A673 (cell line): ENCODE results near the gene BCKDK. TPM values are rescaled to one million over a fixed set of nuclear protein-coding genes. Genes with fewer than 3 reads are reported as not detected.
A peak's percentile ranks its signal among the peaks of the same experiment; 100 is the strongest.

ENCODE experiments used
- BruUV-seq: library from RNA; stranded (reverse); fragments of 400-500 nt; replicated peaks from 2 replicates; lab custom pipeline; 2021; lab: Mats Ljungman, UMichigan
- CTCF ChIA-PET: fragments of 300-600 bp; sonication (Branson Sonifier 250); formaldehyde crosslinking; loops from one replicate; lab custom pipeline; 2022; ENCODE audit warnings: antibody characterized with exemption; lab: Charles Lee
- POLR2A ChIA-PET: fragments of 300-600 bp; sonication (Branson Sonifier 250); formaldehyde crosslinking; loops from one replicate; lab custom pipeline; 2022; ENCODE audit warnings: antibody characterized with exemption; ENCODE audit not compliant: low non-redundant PET; lab: Charles Lee
- DNase-seq: peaks from one replicate; pipeline ENCODE4 v3.0.0-alpha.2; 2015; ENCODE audit warnings: low spot score
- H3K27ac ChIP-seq: fragments of 200-600 bp; sonication (generic); 2 replicates; pipeline ENCODE4 v1.5.1; 2016; ENCODE audit warnings: mixed run types, low read depth, mild to moderate bottlenecking, mixed read lengths, antibody characterized with exemption, low read length; ENCODE audit not compliant: poor library complexity, severe bottlenecking
- H3K27me3 ChIP-seq: fragments of 200-600 bp; sonication (generic); replicated peaks from 2 replicates; pipeline ENCODE4 v1.6.1; 2017; ENCODE audit warnings: mixed run types, low read depth, mild to moderate bottlenecking, mixed read lengths, antibody characterized with exemption, low read length; ENCODE audit not compliant: insufficient read depth, poor library complexity
- H3K36me3 ChIP-seq: fragments of 200-600 bp; sonication (generic); 2 replicates; pipeline ENCODE4 v1.6.1; 2016; ENCODE audit warnings: mixed run types, mild to moderate bottlenecking, mixed read lengths, antibody characterized with exemption, low read length; ENCODE audit not compliant: insufficient read depth, poor library complexity, severe bottlenecking
- H3K4me1 ChIP-seq: fragments of 200-600 bp; sonication (generic); 2 replicates; pipeline ENCODE4 v1.6.1; 2017; ENCODE audit warnings: mixed run types, mild to moderate bottlenecking, mixed read lengths, antibody characterized with exemption, low read length; ENCODE audit not compliant: insufficient read depth, poor library complexity, severe bottlenecking
- H3K4me3 ChIP-seq: fragments of 200-600 bp; sonication (generic); 2 replicates; pipeline ENCODE4 v1.5.1; 2016; ENCODE audit warnings: low read depth, mixed run types, mild to moderate bottlenecking, mixed read lengths, low read length; ENCODE audit not compliant: poor library complexity, severe bottlenecking
- H3K9me3 ChIP-seq: fragments of 200-600 bp; sonication (generic); 2 replicates; pipeline ENCODE4 v1.6.1; 2016; ENCODE audit warnings: mixed run types, low read depth, mild to moderate bottlenecking, mixed read lengths, antibody characterized with exemption, low read length; ENCODE audit not compliant: poor library complexity, severe bottlenecking
- EZH2 ChIP-seq: fragments of 200-600 bp; sonication (generic); IDR thresholded peaks from 2 replicates; pipeline ENCODE4 v1.6.1; 2017; ENCODE audit warnings: borderline replicate concordance, low read depth, mild to moderate bottlenecking, mixed read lengths, antibody characterized with exemption, low read length; ENCODE audit not compliant: poor library complexity, severe bottlenecking
- intact Hi-C: fragments of 100-400 bp; cut with micrococcal nuclease; formaldehyde crosslinking; loops from one replicate; pipeline ENCODE4 v1.10.0; 2022; ENCODE audit not compliant: unreplicated experiment
- total RNA-seq: library from RNA; stranded (reverse); gene quantifications from 2 replicates; pipeline ENCODE4 v1.2.3, GENCODE V29; 2021
- TF ChIP-seq, protein P1 (sequence below): fragments of 300-800, 200-600 bp; sonication (generic); conservative IDR thresholded peaks from 2 replicates; pipeline ENCODE4 v1.5.1; 2017; ENCODE audit warnings: low read depth, mild to moderate bottlenecking, antibody characterized with exemption, low read length, moderate library complexity, mixed read lengths

BCKDK gene
- total RNA-seq, 1 experiment from 2014 or later: 36.6 TPM

DNA sequence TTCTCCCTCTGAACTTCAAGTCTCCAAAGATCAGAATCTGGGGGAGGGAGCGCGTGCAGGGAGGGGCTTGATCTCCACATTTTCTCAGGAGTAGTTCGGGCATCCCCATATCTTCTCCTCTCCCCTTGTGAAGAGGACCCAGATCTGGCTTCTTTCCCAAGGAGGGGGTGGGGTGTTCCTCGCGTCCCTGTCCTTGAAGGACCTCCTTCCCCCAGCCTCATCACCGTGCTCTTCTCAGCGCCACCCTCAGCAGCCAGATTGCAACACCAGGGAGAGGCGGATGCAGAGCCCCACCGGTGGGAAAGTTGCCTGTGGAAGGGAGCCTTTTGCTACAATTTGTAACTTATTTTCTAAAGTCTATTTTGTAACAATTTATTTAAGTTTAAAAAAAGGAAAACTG is 25.1 kb upstream of the BCKDK start:
- no TSS peak for BruUV-seq
- Histone ChIP-seq H3K27me3 (no peaks in the 10 kb centered on the region), H3K9me3 (no peaks in the 10 kb centered on the region), H3K4me1 (no peaks in the 10 kb centered on the region), H3K36me3 (peaks cover 36% of the 10 kb centered on the region), H3K27ac (peak overlapping the region; percentile 50), H3K4me3 (no peak overlapping the region)
- TF ChIP-seq, protein P1, sequence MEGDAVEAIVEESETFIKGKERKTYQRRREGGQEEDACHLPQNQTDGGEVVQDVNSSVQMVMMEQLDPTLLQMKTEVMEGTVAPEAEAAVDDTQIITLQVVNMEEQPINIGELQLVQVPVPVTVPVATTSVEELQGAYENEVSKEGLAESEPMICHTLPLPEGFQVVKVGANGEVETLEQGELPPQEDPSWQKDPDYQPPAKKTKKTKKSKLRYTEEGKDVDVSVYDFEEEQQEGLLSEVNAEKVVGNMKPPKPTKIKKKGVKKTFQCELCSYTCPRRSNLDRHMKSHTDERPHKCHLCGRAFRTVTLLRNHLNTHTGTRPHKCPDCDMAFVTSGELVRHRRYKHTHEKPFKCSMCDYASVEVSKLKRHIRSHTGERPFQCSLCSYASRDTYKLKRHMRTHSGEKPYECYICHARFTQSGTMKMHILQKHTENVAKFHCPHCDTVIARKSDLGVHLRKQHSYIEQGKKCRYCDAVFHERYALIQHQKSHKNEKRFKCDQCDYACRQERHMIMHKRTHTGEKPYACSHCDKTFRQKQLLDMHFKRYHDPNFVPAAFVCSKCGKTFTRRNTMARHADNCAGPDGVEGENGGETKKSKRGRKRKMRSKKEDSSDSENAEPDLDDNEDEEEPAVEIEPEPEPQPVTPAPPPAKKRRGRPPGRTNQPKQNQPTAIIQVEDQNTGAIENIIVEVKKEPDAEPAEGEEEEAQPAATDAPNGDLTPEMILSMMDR: no peak
- TF ChIP-seq EZH2: no peak
- ChIA-PET CTCF (no interaction called here), POLR2A (interaction anchor here (0.6 kb wide), 1 partner anchor 17 kb away, joined by 4 read pairs; no protein-coding TSS in a partner anchor)
- peak; percentile 36 for DNase-seq
- intact Hi-C loops: loop anchor here (10.0 kb wide), 1 partner anchor 792 kb away; the partner anchor contains the start of gene ZNF267

DNA sequence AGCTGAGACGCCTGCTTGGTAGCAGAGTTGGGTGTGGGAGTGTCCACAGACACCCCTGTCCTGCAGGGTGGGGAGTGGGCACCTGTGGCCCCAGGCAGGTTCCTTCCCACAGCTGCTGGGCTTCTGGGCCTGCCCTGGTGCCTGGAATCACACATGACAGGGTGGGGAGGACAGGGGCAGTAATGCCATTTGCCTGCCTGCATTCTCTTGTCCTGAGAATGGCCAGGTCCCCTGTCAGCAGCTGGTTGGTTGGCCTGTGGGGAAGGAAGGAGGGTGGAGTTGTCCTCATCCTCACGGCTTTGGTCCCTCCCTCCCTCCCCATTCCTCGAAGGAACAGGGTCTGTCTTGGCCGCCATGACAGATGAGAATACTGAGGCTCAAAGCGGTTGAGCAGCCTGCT is 24.6 kb upstream of the BCKDK start:
- no TSS peak for BruUV-seq
- TF ChIP-seq, protein P1: no peak
- no peak for TF ChIP-seq EZH2
- Histone ChIP-seq H3K4me3 (no peak overlapping the region), H3K36me3 (peaks cover 31% of the 10 kb centered on the region), H3K27ac (no peak overlapping the region), H3K4me1 (no peaks in the 10 kb centered on the region), H3K27me3 (no peaks in the 10 kb centered on the region), H3K9me3 (no peaks in the 10 kb centered on the region)
- intact Hi-C loops: loop anchor here (10.0 kb wide), 1 partner anchor 791 kb away; the partner anchor contains the start of gene ZNF267
- DNase-seq: no peak
- ChIA-PET POLR2A (interaction anchor here (0.6 kb wide), 1 partner anchor 18 kb away, joined by 4 read pairs; no protein-coding TSS in a partner anchor), CTCF (no interaction called here)

DNA sequence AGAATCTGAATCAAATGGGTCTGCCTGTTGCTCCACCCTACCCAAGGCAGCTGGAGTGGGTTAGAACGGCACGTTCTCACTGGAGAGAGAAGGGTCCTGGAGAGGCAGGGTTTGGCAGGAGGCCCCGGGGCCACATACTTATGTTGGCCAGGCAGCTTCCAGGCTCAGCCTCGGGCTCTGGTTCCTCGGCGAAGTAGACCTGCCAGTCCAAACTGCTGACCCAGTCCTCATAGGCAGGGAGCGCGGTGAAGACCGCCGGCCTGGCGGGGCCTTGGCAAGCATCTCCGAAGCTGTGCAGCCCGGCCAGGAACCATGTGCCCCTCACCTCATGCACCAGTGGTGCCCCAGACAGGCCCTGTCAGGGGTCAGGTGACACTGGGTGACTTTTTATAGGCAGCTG is 24.2 kb upstream of the BCKDK start:
- intact Hi-C loops: loop anchor here (10.0 kb wide), 1 partner anchor 791 kb away; the partner anchor contains the start of gene ZNF267
- no peaks in the 10 kb centered on the region for H3K9me3 ChIP-seq
- TF ChIP-seq EZH2: no peak
- TF ChIP-seq, protein P1: no peak
- POLR2A ChIA-PET: no interaction called here
- CTCF ChIA-PET: no interaction called here
- H3K27me3 ChIP-seq: no peaks in the 10 kb centered on the region
- BruUV-seq: no TSS peak
- no peak overlapping the region for H3K4me3 ChIP-seq
- H3K36me3 ChIP-seq: peaks cover 27% of the 10 kb centered on the region
- no peak overlapping the region for H3K27ac ChIP-seq
- H3K4me1 ChIP-seq: no peaks in the 10 kb centered on the region
- DNase-seq: no peak
